Cardiac muscle cell (in vitro differentiated cells and primary cell): Measurements from ENCODE around the gene FGA. TPM values are rescaled to one million over a fixed set of nuclear protein-coding genes. Genes with fewer than 3 reads are reported as not detected.

ENCODE experiments used
- DNase-seq, 2 donors: peaks; one replicate each; pipeline versions ENCODE4 v3.0.0 to v3.0.0-alpha.2; 2010 to 2017; ENCODE audit warnings: low read depth in 1 of 2, low spot score in 1 of 2
- H3K27ac ChIP-seq: fragments of 200-600 bp; sonication (generic); 2 replicates; pipeline ENCODE4 v1.5.1; 2016
- H3K27me3 ChIP-seq: fragments of 200-600 bp; sonication (generic); 2 replicates; pipeline ENCODE4 v1.6.0; 2016; ENCODE audit warnings: control low read depth
- H3K36me3 ChIP-seq: fragments of 200-600 bp; sonication (generic); 2 replicates; pipeline ENCODE4 v1.5.1; 2016; ENCODE audit warnings: control low read depth
- H3K4me1 ChIP-seq: fragments of 200-600 bp; sonication (generic); 2 replicates; pipeline ENCODE4 v1.8.1; 2017; ENCODE audit warnings: low read depth, mild to moderate bottlenecking, mixed run types
- H3K4me3 ChIP-seq: fragments of 200-600 bp; sonication (generic); 2 replicates; pipeline ENCODE4 v1.5.1; 2016; ENCODE audit warnings: mild to moderate bottlenecking
- H3K9me3 ChIP-seq: fragments of 200-600 bp; sonication (generic); 2 replicates; pipeline ENCODE4 v1.5.1; 2017; ENCODE audit warnings: low read depth, mild to moderate bottlenecking, control low read depth
- polyA plus RNA-seq: library from polyadenylated mRNA; unstranded; fragments of >200 nt; fragmentation: Nextera tagmentation; extraction: Ambion mirVana; gene quantifications from 2 replicates; pipeline ENCODE4 v1.2.1, GENCODE V29; 2016
- total RNA-seq: library from RNA; depleted of rRNA; stranded (reverse); fragments of >200 nt; gene quantifications from 2 replicates; pipeline ENCODE4 v1.2.3, GENCODE V29; 2016
- TF ChIP-seq, protein P1 (sequence below): IDR thresholded peaks from 2 replicates; pipeline ENCODE4 v1.5.1; 2012; ENCODE audit warnings: low read depth, mild to moderate bottlenecking, low read length

FGA gene
- total and polyA plus RNA-seq, 2 experiments from 2014 or later = 0.31 TPM; not detected in 1

DNA sequence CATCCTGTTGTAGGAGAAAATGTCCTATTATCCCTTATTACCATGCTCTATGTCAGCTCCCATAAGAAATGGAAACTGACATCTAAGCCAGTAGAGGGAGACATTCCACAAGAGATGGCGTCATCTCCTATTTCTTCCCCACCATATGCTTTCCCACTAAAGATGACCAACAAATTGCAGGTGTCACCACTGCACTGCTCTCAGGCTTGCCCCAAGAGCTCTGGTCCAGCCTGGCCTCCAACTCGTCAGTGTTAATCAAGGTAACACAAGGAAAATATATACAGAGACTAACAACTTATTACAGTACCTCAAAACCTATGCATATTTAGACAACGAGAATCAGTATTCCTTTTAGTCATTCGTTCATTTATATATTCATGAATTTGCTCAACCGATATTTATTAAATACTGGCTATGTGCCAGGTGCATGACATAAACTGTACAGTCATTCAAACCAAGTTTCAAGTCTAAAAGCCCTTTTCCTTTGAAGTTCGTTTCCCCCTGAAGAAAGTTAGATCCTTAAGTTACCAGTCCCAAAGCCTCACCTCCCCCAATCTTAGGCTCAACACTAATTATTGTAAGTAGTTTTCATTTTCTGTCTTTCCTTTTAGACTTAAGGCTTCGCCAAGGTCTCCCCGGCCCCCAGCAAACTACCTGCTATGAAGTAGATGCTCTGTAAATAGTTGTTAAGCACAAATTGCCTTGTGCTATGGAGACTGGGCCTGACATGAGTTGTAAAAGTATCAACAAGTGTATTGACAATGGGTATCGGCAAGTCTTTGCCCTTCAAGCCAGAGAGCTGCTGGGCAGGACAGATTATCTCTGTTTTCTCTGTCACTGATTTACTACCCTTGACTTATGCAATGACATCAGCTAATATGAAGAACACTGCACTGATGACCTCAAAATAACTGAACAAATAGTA lies 30.8 kb downstream of the FGA start:
- Histone ChIP-seq H3K9me3 (no peaks in the 10 kb centered on the region), H3K4me3 (no peak overlapping the region), H3K27me3 (no peaks in the 10 kb centered on the region), H3K36me3 (no peaks in the 10 kb centered on the region), H3K4me1 (no peaks in the 10 kb centered on the region), H3K27ac (no peak overlapping the region)
- TF ChIP-seq, protein P1, sequence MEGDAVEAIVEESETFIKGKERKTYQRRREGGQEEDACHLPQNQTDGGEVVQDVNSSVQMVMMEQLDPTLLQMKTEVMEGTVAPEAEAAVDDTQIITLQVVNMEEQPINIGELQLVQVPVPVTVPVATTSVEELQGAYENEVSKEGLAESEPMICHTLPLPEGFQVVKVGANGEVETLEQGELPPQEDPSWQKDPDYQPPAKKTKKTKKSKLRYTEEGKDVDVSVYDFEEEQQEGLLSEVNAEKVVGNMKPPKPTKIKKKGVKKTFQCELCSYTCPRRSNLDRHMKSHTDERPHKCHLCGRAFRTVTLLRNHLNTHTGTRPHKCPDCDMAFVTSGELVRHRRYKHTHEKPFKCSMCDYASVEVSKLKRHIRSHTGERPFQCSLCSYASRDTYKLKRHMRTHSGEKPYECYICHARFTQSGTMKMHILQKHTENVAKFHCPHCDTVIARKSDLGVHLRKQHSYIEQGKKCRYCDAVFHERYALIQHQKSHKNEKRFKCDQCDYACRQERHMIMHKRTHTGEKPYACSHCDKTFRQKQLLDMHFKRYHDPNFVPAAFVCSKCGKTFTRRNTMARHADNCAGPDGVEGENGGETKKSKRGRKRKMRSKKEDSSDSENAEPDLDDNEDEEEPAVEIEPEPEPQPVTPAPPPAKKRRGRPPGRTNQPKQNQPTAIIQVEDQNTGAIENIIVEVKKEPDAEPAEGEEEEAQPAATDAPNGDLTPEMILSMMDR = peak; percentile 60
- DNase-seq = peak; percentile 49 to 66

DNA sequence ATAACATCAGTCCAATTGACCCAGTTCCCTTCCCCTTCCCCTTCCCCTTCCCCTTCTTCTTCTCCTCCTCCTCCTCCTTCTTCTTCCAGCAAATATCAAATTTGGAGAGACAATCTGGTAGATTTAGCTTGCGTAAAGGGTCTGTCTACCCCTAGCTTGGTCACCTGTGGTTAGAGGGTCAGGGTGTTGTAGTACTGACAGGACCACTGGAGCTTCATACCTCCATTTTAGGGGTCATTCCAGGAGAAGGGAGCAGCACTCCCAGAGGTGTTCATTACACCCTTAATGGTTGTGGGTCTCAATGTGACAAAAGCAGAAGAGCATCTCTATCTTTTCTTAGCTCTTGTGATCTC lies 31.4 kb downstream of the FGA start:
- Histone ChIP-seq H3K4me1 (no peaks in the 10 kb centered on the region), H3K27me3 (no peaks in the 10 kb centered on the region), H3K36me3 (no peaks in the 10 kb centered on the region), H3K27ac (no peak overlapping the region), H3K9me3 (no peaks in the 10 kb centered on the region), H3K4me3 (no peak overlapping the region)
- DNase-seq = no peak
- TF ChIP-seq, protein P1 = no peak

DNA sequence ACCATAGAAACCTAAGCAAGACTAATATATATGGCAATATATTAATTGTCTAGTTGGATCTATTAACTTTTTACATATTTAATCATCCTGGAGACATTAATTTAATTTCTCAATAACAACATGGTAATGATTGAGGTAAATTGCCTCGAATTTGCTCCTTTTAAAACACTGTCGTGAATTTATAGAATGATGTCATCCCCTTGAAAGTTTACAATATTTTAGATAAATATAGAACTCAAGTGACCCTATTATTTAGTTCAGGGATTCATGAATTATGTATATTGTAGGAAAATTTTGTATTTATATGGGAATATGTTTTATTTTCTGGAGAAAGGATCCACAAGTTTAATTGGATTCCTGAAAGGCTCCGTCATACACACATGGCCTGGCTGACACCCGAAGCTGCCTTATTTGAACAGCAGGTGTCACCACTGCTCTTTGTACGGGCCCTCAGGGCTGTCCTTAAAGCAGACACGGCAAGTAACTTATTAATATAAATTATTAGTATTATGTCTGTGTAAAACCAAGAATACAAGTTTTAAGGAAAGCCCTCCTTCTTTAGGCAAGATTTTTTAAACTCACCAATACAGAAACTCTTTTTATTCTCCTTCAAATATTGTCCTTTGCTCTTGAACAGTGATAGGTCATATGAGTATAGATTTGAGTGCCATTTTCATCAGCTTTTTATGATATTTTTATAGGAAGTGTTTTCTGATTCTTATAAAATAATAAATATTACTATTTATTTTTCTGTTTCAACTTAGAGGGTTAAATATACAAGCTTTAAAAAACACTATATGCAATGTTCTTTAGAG lies 38.5 kb downstream of the FGA start:
- TF ChIP-seq, protein P1 = peak; percentile 81
- H3K27me3 ChIP-seq = no peaks in the 10 kb centered on the region
- DNase-seq = peak; percentile 78 to 87

DNA sequence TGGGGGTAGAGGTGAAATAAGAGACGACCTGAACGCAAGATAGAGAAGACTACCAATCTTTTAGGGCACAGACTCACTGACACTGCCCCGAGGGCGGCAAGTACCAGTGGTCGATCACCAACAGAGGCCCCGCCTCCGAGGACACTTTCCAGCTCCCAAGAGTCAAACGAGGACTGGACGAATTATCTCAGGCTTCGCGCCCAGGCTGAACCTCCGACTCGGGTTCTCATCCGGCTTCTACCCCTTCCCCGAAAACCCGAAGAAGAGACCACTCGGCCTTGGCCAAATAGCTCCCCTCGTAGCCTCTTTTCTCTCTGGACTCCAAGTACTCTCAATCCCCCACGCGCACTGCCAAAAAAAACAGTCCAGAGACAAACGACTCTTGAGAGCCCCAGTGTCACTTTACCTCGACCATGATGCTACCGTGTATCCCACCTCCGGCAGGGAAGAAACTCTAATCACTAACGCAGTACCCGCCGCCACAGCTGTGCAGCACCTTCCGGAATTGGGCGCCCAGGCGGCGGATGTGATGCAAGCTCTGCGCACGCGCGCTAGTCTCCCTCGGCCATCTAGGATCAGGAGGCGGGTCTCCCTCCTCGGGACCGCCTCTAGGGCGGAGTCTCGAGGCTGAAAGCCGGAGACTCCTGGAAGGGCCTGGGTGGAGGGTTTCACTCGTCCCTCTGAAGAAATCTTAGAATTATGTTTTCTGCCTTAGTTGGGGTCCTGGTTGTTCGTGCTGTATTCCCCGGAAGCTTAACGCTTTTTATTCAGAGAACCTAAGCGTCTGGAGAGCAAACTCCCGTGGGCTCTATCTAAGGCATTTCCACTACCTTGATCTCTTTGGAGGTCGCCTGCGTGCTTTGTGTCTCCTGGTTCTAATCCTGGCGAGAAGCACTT lies 40.4 kb downstream of the FGA start, which contains the start of gene PLRG1:
Gene PLRG1, minus strand, starts transcription at position 507 of the 897 bp plus-strand sequence. Its CDS starts 92 bp downstream, at position 415.
- Histone ChIP-seq H3K36me3 (peaks cover 28% of the 10 kb centered on the region), H3K4me1 (peaks cover 13% of the 10 kb centered on the region), H3K27me3 (no peaks in the 10 kb centered on the region), H3K4me3 (peak within 1 kb of the TSS; percentile 87), H3K27ac (peak within 1 kb of the TSS; percentile 71), H3K9me3 (no peaks in the 10 kb centered on the region)
- peak; percentile 96 to 98 for DNase-seq
- TF ChIP-seq, protein P1 = no peak

More for the DNA sequence above, 38.5 kb downstream of the FGA start:
- no peaks in the 10 kb centered on the region for H3K9me3 ChIP-seq
- H3K36me3 ChIP-seq = peaks cover 8% of the 10 kb centered on the region
- H3K4me3 ChIP-seq = no peak overlapping the region
- H3K27ac ChIP-seq = no peak overlapping the region
- peaks cover 13% of the 10 kb centered on the region for H3K4me1 ChIP-seq

DNA sequence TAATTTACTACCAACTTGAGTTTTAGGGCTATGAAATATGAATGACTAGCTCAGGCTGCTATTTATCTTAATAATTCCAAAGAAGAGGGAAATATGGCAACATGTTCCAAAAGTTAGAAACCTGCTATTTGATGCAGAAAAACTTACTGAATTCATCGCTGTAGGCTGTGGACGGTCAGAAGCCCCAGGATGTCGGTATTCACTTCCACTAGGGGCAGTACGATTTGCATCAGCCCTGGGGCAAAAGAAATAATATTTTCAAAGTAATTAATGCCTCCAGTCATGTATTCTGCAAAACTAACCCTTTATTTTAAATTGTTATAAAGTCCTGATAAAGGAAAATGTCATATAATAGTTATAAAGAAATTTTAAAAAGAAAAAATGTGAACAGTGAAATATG lies 44.9 kb downstream of the FGA start:
- Histone ChIP-seq H3K36me3 (peaks cover 72% of the 10 kb centered on the region), H3K27ac (no peak overlapping the region), H3K9me3 (no peaks in the 10 kb centered on the region), H3K4me3 (no peak overlapping the region), H3K27me3 (no peaks in the 10 kb centered on the region), H3K4me1 (peaks cover 12% of the 10 kb centered on the region)
- DNase-seq = no peak
- TF ChIP-seq, protein P1 = no peak
